Chondrocyte (in vitro differentiated cells): ENCODE data around the gene PRPF8. TPM values are rescaled to one million over a fixed set of nuclear protein-coding genes. Genes with fewer than 3 reads are reported as not detected.

Source experiments
- DNase-seq: peaks from one replicate; pipeline ENCODE4 v3.0.0; 2021; ENCODE audit warnings: mixed read lengths, low spot score
- H3K27ac Mint-ChIP-seq: one replicate; pipeline ENCODE4 v1.8.0; 2021; ENCODE audit warnings: mild to moderate bottlenecking, moderate library complexity, mixed read lengths; ENCODE audit not compliant: unreplicated experiment
- H3K27me3 Mint-ChIP-seq: 2 replicates; pipeline ENCODE4 v1.8.0; 2021; ENCODE audit warnings: low read depth, mixed read lengths
- H3K36me3 Mint-ChIP-seq: 2 replicates; pipeline ENCODE4 v1.8.0; 2021; ENCODE audit warnings: low read depth, mixed read lengths
- H3K4me1 Mint-ChIP-seq: 2 replicates; pipeline ENCODE4 v1.8.0; 2021; ENCODE audit warnings: low read depth, mild to moderate bottlenecking, mixed read lengths
- H3K4me3 Mint-ChIP-seq: one replicate; pipeline ENCODE4 v1.8.0; 2021; ENCODE audit warnings: mild to moderate bottlenecking, moderate library complexity, mixed read lengths; ENCODE audit not compliant: unreplicated experiment
- H3K9me3 Mint-ChIP-seq: 2 replicates; pipeline ENCODE4 v1.8.0; 2021; ENCODE audit warnings: low read depth, mixed read lengths
- CTCF ChIP-seq: fragments of 200-600 bp; sonication (generic); IDR thresholded peaks from 2 replicates; pipeline ENCODE4 v1.5.0; 2021; ENCODE audit warnings: antibody characterized with exemption, mild to moderate bottlenecking, moderate library complexity
- total RNA-seq: library from RNA; stranded (reverse); gene quantifications from 3 replicates; pipeline ENCODE4 v1.2.1, GENCODE V29; 2021

The PRPF8 gene
- total RNA-seq, 1 donor from 2014 or later, result 164 TPM

- peaks cover 3% of the 10 kb centered on the region for H3K9me3 Mint-ChIP-seq
- no peaks in the 10 kb centered on the region for H3K36me3 Mint-ChIP-seq
- no peaks in the 10 kb centered on the region for H3K27me3 Mint-ChIP-seq
- TF ChIP-seq CTCF, result no peak
- no peaks in the 10 kb centered on the region for H3K4me1 Mint-ChIP-seq
- H3K4me3 Mint-ChIP-seq, result no peak overlapping the region
- DNase-seq, result no peak
- no peak overlapping the region for H3K27ac Mint-ChIP-seq
Observed at GRCh38 chr17:1606352-1606985, 78.2 kb downstream of the PRPF8 start.

DNA sequence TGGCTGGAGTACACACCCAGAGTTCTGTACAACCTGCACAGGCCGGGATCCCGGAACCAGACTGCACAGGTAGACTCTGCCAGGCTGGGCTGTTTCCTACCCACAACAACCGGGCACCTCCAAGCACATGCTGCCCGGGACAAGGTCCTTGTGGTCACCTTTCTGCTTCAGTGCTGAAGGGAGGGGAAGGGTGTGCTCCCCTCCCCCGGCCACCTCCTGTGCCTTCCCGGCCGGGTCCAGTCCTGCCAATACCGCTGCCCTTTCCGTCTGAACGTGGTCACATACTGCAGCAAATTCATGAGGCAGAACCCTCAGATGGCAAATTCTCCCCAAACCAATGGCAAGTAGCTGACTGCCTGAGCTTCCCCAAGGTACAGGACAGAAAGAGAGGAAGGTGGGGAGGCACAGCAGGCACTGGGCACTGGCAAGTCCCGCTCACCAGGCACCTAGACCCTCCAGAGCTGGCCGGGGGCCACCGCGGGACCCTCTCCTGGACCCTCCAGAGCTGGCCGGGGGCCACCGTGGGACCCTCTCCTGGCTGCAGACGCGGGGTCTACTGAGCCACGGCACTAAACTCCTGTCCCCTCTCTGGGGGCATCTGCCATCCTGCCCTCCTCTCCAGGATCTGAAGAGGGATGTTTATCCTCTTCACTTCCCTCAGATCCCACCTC lies 78.9 kb downstream of the PRPF8 start:
- H3K36me3 Mint-ChIP-seq, result no peaks in the 10 kb centered on the region
- no peaks in the 10 kb centered on the region for H3K27me3 Mint-ChIP-seq
- H3K9me3 Mint-ChIP-seq, result peaks cover 4% of the 10 kb centered on the region
- no peak overlapping the region for H3K4me3 Mint-ChIP-seq
- no peak for DNase-seq
- H3K27ac Mint-ChIP-seq, result no peak overlapping the region
- no peak for TF ChIP-seq CTCF
- H3K4me1 Mint-ChIP-seq, result no peaks in the 10 kb centered on the region

DNA sequence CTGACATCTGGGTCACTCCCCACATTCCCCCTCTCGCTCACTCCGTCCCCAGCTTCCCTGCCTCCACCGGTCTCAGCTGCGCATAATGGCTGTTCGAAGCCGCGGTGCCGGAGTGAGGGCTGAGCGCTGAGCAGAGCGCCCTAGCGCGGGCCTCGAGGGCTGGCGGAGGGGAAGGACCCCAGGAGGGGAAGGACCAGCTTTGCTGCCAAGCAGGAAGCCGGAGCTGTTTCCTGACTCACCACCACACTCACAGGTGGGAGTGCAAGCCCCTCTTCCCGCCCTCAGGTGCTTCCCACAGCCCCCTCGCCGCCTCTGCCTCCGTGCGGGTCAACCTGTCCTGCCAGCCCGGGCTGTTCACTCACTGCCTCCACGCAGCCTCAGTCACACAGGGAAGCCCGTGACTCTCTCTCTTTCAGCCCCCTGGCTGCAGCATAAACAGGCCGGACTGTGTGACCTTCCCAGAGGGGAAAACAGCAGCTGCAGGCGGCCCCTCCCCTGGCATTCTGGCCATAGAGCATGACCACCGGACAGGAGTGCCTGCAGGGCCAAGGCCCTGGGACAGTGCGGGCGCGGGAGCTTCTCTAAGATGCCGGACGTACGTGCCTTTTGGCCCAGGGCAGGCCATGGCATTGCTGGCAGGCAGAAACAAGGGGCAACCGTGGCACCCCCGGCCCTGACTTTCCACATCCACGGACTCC lies 79.7 kb downstream of the PRPF8 start:
- Mint-ChIP-seq H3K36me3 (no peaks in the 10 kb centered on the region), H3K27ac (no peak overlapping the region), H3K4me1 (no peaks in the 10 kb centered on the region), H3K4me3 (no peak overlapping the region), H3K9me3 (peaks cover 4% of the 10 kb centered on the region), H3K27me3 (no peaks in the 10 kb centered on the region)
- TF ChIP-seq CTCF, result no peak
- no peak for DNase-seq

- H3K9me3 Mint-ChIP-seq, result peaks cover 4% of the 10 kb centered on the region
- H3K4me1 Mint-ChIP-seq, result no peaks in the 10 kb centered on the region
- no peak overlapping the region for H3K27ac Mint-ChIP-seq
- TF ChIP-seq CTCF, result no peak
- no peak for DNase-seq
- H3K4me3 Mint-ChIP-seq, result no peak overlapping the region
- H3K27me3 Mint-ChIP-seq, result no peaks in the 10 kb centered on the region
- H3K36me3 Mint-ChIP-seq, result no peaks in the 10 kb centered on the region
Observed at GRCh38 chr17:1601571-1601970, 83.1 kb downstream of the PRPF8 start.

Other genes with a start within 250 kb of the PRPF8 start
- gene CRK, start 228.6 kb downstream of the PRPF8 start, total RNA-seq, result 65.8 to 70.4 TPM (median 70.4 TPM) in 3 replicates
- 216 to 329 TPM (median 329 TPM) in 3 replicates for gene MYO1C, start 192.2 kb downstream of the PRPF8 start, total RNA-seq
- 30.2 to 35.3 TPM (median 34.3 TPM) in 3 replicates for gene INPP5K, start 168.3 kb downstream of the PRPF8 start, total RNA-seq
- 60.7 to 69.1 TPM (median 68.2 TPM) in 3 replicates for gene PITPNA, start 122.1 kb downstream of the PRPF8 start, total RNA-seq
- 3.0 to 3.7 TPM (median 3.3 TPM) in 3 replicates for gene SLC43A2, start 56.0 kb downstream of the PRPF8 start, total RNA-seq
- gene SCARF1, start 39.1 kb downstream of the PRPF8 start, total RNA-seq, result 0.42 to 0.64 TPM (median 0.51 TPM) in 3 replicates
- gene RILP, start 35.0 kb downstream of the PRPF8 start, total RNA-seq, result 1.8 to 2.0 TPM (median 1.8 TPM) in 3 replicates
- 5.6 to 9.5 TPM (median 9.2 TPM) in 3 replicates for gene TLCD2, start 25.5 kb upstream of the PRPF8 start, total RNA-seq
- 14.8 to 18.6 TPM (median 16.2 TPM) in 3 replicates for gene WDR81, start 39.8 kb upstream of the PRPF8 start, total RNA-seq
- 0.15 to 0.24 TPM (median 0.15 TPM) in 3 replicates for gene SERPINF2, start 58.0 kb upstream of the PRPF8 start, total RNA-seq
- 14.6 to 69.2 TPM (median 15.2 TPM) in 3 replicates for gene SERPINF1, start 77.2 kb upstream of the PRPF8 start, total RNA-seq
- gene SMYD4, start 145.0 kb upstream of the PRPF8 start, total RNA-seq, result 8.4 to 12.4 TPM (median 10.7 TPM) in 3 replicates
- gene RPA1, start 145.1 kb upstream of the PRPF8 start, total RNA-seq, result 56.6 to 92.6 TPM (median 57.6 TPM) in 3 replicates